Loucy (cell line): ENCODE results near the gene NRCAM.

Experiments
- H2AFZ ChIP-seq: fragments of 200-600 bp; sonication (generic); 2 replicates; pipeline ENCODE4 v1.6.0; 2016; ENCODE audit warnings: antibody characterized with exemption, mild to moderate bottlenecking, low read length, moderate library complexity
- H3F3A ChIP-seq: fragments of 200-600 bp; 2 replicates; pipeline ENCODE4 v1.6.0; 2016; ENCODE audit warnings: antibody characterized with exemption, low read depth, mild to moderate bottlenecking
- H3K27me3 ChIP-seq: fragments of 200-600 bp; sonication (generic); 2 replicates; pipeline ENCODE4 v1.6.1; 2014; ENCODE audit warnings: low read length, mild to moderate bottlenecking; ENCODE audit not compliant: insufficient read depth, poor library complexity, severe bottlenecking
- H3K36me3 ChIP-seq: fragments of 200-600 bp; sonication (generic); 2 replicates; pipeline ENCODE4 v1.6.1; 2016; ENCODE audit warnings: low read length; ENCODE audit not compliant: insufficient read depth
- H3K4me1 ChIP-seq: fragments of 200-600 bp; sonication (generic); 2 replicates; pipeline ENCODE4 v1.5.1; 2014; ENCODE audit warnings: low read length, mild to moderate bottlenecking; ENCODE audit not compliant: insufficient read depth, poor library complexity, severe bottlenecking
- H3K4me2 ChIP-seq: fragments of 200-600 bp; sonication (generic); 2 replicates; pipeline ENCODE4 v1.6.0; 2014; ENCODE audit warnings: antibody characterized with exemption, low read length, low read depth, mild to moderate bottlenecking; ENCODE audit not compliant: poor library complexity, severe bottlenecking
- H3K4me3 ChIP-seq: fragments of 200-600 bp; sonication (generic); 2 replicates; pipeline ENCODE4 v1.5.1; 2014; ENCODE audit warnings: low read length, mild to moderate bottlenecking, mixed read lengths; ENCODE audit not compliant: poor library complexity, severe bottlenecking
- H3K79me2 ChIP-seq: fragments of 200-600 bp; sonication (generic); 2 replicates; pipeline ENCODE4 v1.6.1; 2014; ENCODE audit warnings: low read length; ENCODE audit not compliant: insufficient read depth
- H3K9ac ChIP-seq: fragments of 200-600 bp; sonication (generic); 2 replicates; pipeline ENCODE4 v1.6.0; 2014; ENCODE audit warnings: mild to moderate bottlenecking, low read depth, low read length, moderate library complexity; ENCODE audit not compliant: poor library complexity, severe bottlenecking
- H3K9me2 ChIP-seq: fragments of 200-600 bp; sonication (generic); replicated peaks from 2 replicates; pipeline ENCODE4 v1.6.1; 2016; ENCODE audit warnings: low read depth, low read length, mixed read lengths
- H3K9me3 ChIP-seq: fragments of 200-600 bp; sonication (generic); 2 replicates; pipeline ENCODE4 v1.6.1; 2014; ENCODE audit warnings: mild to moderate bottlenecking, antibody characterized with exemption, low read length, low read depth; ENCODE audit not compliant: insufficient read depth
- H4K20me1 ChIP-seq: fragments of 200-600 bp; sonication (generic); 2 replicates; pipeline ENCODE4 v1.6.0; 2014; ENCODE audit warnings: antibody characterized with exemption, low read length, mild to moderate bottlenecking; ENCODE audit not compliant: insufficient read depth, poor library complexity, severe bottlenecking
- EZH2phosphoT487 ChIP-seq: fragments of 200-600 bp; IDR thresholded peaks from 2 replicates; pipeline ENCODE4 v1.6.1; 2018; ENCODE audit warnings: antibody characterized with exemption, mild to moderate bottlenecking, moderate library complexity, borderline replicate concordance
- TF ChIP-seq, protein P1 (sequence below): fragments of 200-600 bp; sonication (generic); conservative IDR thresholded peaks from 2 replicates; pipeline ENCODE4 v1.5.1; 2014; ENCODE audit warnings: mild to moderate bottlenecking, antibody characterized with exemption, low read length

Gene NRCAM

DNA sequence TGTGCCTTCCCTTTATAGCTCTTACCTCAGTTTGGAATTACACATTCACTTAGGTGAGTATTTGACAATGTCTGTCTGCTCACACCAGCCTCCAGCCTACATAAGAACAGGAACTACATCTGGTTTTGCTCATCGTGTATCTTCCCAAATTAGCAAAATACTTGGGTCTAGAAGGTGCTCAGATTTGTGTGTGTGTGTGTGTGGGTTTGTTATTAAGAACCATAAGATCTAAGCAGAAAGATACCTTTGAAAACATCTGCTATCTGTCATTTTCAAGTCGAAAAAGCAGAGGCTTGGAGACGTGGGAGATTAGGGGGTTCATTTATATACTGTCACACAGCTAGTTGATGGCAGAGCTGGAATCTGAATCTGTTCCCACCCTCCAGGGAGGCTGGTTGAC is 311.3 kb downstream of the NRCAM start:
- no peak overlapping the region for H3K4me2 ChIP-seq
- no peak overlapping the region for H2AFZ ChIP-seq
- H3K4me3 ChIP-seq = no peak overlapping the region
- H3K27me3 ChIP-seq = no peaks in the 10 kb centered on the region
- TF ChIP-seq EZH2phosphoT487 = no peak
- TF ChIP-seq, protein P1, sequence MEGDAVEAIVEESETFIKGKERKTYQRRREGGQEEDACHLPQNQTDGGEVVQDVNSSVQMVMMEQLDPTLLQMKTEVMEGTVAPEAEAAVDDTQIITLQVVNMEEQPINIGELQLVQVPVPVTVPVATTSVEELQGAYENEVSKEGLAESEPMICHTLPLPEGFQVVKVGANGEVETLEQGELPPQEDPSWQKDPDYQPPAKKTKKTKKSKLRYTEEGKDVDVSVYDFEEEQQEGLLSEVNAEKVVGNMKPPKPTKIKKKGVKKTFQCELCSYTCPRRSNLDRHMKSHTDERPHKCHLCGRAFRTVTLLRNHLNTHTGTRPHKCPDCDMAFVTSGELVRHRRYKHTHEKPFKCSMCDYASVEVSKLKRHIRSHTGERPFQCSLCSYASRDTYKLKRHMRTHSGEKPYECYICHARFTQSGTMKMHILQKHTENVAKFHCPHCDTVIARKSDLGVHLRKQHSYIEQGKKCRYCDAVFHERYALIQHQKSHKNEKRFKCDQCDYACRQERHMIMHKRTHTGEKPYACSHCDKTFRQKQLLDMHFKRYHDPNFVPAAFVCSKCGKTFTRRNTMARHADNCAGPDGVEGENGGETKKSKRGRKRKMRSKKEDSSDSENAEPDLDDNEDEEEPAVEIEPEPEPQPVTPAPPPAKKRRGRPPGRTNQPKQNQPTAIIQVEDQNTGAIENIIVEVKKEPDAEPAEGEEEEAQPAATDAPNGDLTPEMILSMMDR = no peak
- no peaks in the 10 kb centered on the region for H3K9me3 ChIP-seq
- H4K20me1 ChIP-seq = no peaks in the 10 kb centered on the region
- no peaks in the 10 kb centered on the region for H3K9me2 ChIP-seq
- H3K4me1 ChIP-seq = peaks cover 2% of the 10 kb centered on the region
- no peak overlapping the region for H3K9ac ChIP-seq
- H3K79me2 ChIP-seq = no peaks in the 10 kb centered on the region
- H3K36me3 ChIP-seq = no peaks in the 10 kb centered on the region
- H3F3A ChIP-seq = no peaks in the 10 kb centered on the region

DNA sequence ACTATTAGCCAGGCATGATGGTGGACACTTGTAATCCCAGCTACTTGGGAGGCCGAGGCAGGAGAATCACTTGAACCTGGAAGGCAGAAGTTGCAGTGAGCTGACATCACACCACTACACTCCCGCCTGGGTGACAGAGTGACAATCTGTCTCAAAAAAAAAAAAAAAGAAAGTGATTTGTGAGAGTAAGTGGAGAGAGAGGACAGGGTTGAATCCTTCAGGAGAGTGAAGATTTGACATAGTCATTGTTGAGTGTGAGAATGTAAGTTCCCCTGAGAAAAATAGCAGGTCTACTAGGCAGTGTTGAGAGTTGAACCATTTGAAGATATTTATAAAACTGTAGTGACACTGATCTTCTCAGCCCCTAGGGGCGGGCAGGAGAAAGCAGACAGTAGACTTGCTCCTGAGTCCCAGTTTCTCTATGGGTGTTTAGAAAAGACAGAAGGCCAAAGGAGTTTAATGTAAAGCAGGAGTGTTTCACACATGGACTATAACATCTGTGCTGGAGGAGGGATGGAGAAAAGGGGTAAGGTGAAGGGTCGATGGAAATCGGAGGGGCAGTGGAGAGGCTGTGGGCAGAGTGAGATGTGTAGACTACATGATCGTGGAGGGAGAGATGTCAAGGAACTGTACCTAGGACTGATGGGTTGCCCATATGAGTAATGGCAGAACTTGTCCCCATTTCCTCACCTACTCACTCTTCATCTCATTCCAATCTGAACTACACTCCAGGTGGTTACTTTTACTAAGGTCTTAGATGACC is 312.4 kb downstream of the NRCAM start:
- TF ChIP-seq, protein P1 = no peak
- Histone ChIP-seq H4K20me1 (no peaks in the 10 kb centered on the region), H3K9ac (no peak overlapping the region), H3K4me2 (no peak overlapping the region), H3K9me3 (no peaks in the 10 kb centered on the region), H3K4me3 (no peak overlapping the region), H3K9me2 (no peaks in the 10 kb centered on the region), H3K27me3 (no peaks in the 10 kb centered on the region), H3K36me3 (no peaks in the 10 kb centered on the region), H3F3A (no peaks in the 10 kb centered on the region), H3K79me2 (no peaks in the 10 kb centered on the region), H2AFZ (no peak overlapping the region), H3K4me1 (peaks cover 2% of the 10 kb centered on the region)

DNA sequence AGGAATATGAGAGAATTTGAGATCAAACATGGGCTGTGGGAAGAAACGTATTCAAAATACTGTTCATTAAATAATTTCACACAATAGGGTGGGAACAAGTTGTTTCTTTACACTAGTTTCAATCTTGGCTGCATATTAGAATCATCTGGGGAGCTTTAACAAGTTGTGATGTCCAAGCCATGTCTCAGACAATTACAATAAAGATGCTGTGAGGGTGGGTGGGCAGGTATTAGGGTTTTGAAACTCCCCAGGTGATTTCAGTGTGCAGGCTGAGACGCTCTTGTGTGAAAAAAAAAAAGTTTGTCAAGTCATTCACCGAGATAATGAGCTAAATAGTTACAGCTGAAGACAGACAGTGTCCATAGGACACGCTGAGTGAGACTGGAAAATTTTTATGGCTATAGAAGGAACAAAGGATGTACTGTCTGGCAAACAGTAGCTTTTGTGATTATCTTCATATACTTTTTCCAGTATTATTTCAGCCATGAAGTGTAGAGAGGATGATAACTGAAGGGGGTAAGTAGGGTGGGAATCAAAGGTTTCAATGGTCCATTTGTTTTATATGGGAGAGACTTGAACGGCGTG is 313.5 kb downstream of the NRCAM start:
- Histone ChIP-seq H4K20me1 (no peaks in the 10 kb centered on the region), H3K4me3 (no peak overlapping the region), H2AFZ (no peak overlapping the region), H3K79me2 (no peaks in the 10 kb centered on the region), H3K4me1 (peaks cover 2% of the 10 kb centered on the region), H3K9ac (no peak overlapping the region), H3K9me3 (no peaks in the 10 kb centered on the region), H3K9me2 (no peaks in the 10 kb centered on the region), H3K36me3 (no peaks in the 10 kb centered on the region), H3K27me3 (no peaks in the 10 kb centered on the region), H3K4me2 (no peak overlapping the region), H3F3A (no peaks in the 10 kb centered on the region)
- no peak for TF ChIP-seq EZH2phosphoT487
- TF ChIP-seq, protein P1 = no peak
